Osteocyte (in vitro differentiated cells): Measurements from ENCODE around the gene RAPGEF2. TPM values are rescaled to one million over a fixed set of nuclear protein-coding genes. Genes with fewer than 3 reads are reported as not detected.

Experiments
- DNase-seq: peaks from one replicate; pipeline ENCODE4 v3.0.0; 2021; ENCODE audit warnings: mixed read lengths; ENCODE audit not compliant: unreplicated experiment; ENCODE audit errors: extremely low spot score
- H3K27ac Mint-ChIP-seq: one replicate; pipeline ENCODE4 v1.8.0; 2021; ENCODE audit warnings: mild to moderate bottlenecking, mixed read lengths; ENCODE audit not compliant: unreplicated experiment
- H3K27me3 Mint-ChIP-seq: one replicate; pipeline ENCODE4 v1.8.0; 2021; ENCODE audit warnings: mixed read lengths; ENCODE audit not compliant: unreplicated experiment
- H3K36me3 Mint-ChIP-seq: one replicate; pipeline ENCODE4 v1.8.0; 2021; ENCODE audit warnings: mixed read lengths; ENCODE audit not compliant: unreplicated experiment
- H3K4me1 Mint-ChIP-seq: one replicate; pipeline ENCODE4 v1.8.0; 2021; ENCODE audit warnings: mixed read lengths; ENCODE audit not compliant: unreplicated experiment
- H3K4me3 Mint-ChIP-seq: one replicate; pipeline ENCODE4 v1.8.0; 2021; ENCODE audit warnings: mild to moderate bottlenecking, moderate library complexity, mixed read lengths; ENCODE audit not compliant: unreplicated experiment
- H3K9me3 Mint-ChIP-seq: one replicate; pipeline ENCODE4 v1.8.0; 2021; ENCODE audit warnings: mixed read lengths; ENCODE audit not compliant: unreplicated experiment
- CTCF ChIP-seq: fragments of 200-600 bp; sonication (generic); IDR thresholded peaks from 2 replicates; pipeline ENCODE4 v1.5.0; 2021; ENCODE audit warnings: antibody characterized with exemption, mild to moderate bottlenecking, moderate library complexity
- total RNA-seq: library from RNA; stranded (reverse); gene quantifications from 2 replicates; pipeline ENCODE4 v1.2.1, GENCODE V29; 2021

The RAPGEF2 gene
- total RNA-seq, 1 donor from 2014 or later, result 22.7 TPM

- H3K36me3 Mint-ChIP-seq, result no peaks in the 10 kb centered on the region
- H3K9me3 Mint-ChIP-seq, result no peaks in the 10 kb centered on the region
- no peak for TF ChIP-seq CTCF
- no peak overlapping the region for H3K4me3 Mint-ChIP-seq
- no peak for DNase-seq
- peaks cover 10% of the 10 kb centered on the region for H3K4me1 Mint-ChIP-seq
- H3K27ac Mint-ChIP-seq, result no peak overlapping the region
- no peaks in the 10 kb centered on the region for H3K27me3 Mint-ChIP-seq
Measured at GRCh38 chr4:159150821-159151390, 48.0 kb downstream of the RAPGEF2 start.

- no peak overlapping the region for H3K4me3 Mint-ChIP-seq
- H3K4me1 Mint-ChIP-seq, result peaks cover 8% of the 10 kb centered on the region
- no peak overlapping the region for H3K27ac Mint-ChIP-seq
- DNase-seq, result no peak
- no peaks in the 10 kb centered on the region for H3K9me3 Mint-ChIP-seq
- H3K36me3 Mint-ChIP-seq, result no peaks in the 10 kb centered on the region
- no peaks in the 10 kb centered on the region for H3K27me3 Mint-ChIP-seq
- no peak for TF ChIP-seq CTCF
Measured at GRCh38 chr4:159151689-159152088, 48.8 kb downstream of the RAPGEF2 start.

GRCh38 chr4:159152181-159152580, 49.3 kb downstream of the RAPGEF2 start:
- Mint-ChIP-seq H3K36me3 (no peaks in the 10 kb centered on the region), H3K27me3 (no peaks in the 10 kb centered on the region), H3K27ac (no peak overlapping the region), H3K4me3 (no peak overlapping the region), H3K4me1 (peaks cover 4% of the 10 kb centered on the region), H3K9me3 (no peaks in the 10 kb centered on the region)
- no peak for DNase-seq
- no peak for TF ChIP-seq CTCF

GRCh38 chr4:159153669-159154068, 50.8 kb downstream of the RAPGEF2 start:
- no peak overlapping the region for H3K27ac Mint-ChIP-seq
- H3K4me1 Mint-ChIP-seq, result peaks cover 4% of the 10 kb centered on the region
- no peaks in the 10 kb centered on the region for H3K36me3 Mint-ChIP-seq
- H3K9me3 Mint-ChIP-seq, result no peaks in the 10 kb centered on the region
- no peak for TF ChIP-seq CTCF
- H3K4me3 Mint-ChIP-seq, result no peak overlapping the region
- H3K27me3 Mint-ChIP-seq, result no peaks in the 10 kb centered on the region
- no peak for DNase-seq

- H3K9me3 Mint-ChIP-seq, result no peaks in the 10 kb centered on the region
- H3K27me3 Mint-ChIP-seq, result no peaks in the 10 kb centered on the region
- no peak overlapping the region for H3K4me3 Mint-ChIP-seq
- peaks cover 14% of the 10 kb centered on the region for H3K4me1 Mint-ChIP-seq
- DNase-seq, result no peak
- H3K36me3 Mint-ChIP-seq, result no peaks in the 10 kb centered on the region
- H3K27ac Mint-ChIP-seq, result no peak overlapping the region
- TF ChIP-seq CTCF, result no peak
Measured at GRCh38 chr4:159155119-159155518, 52.2 kb downstream of the RAPGEF2 start.
